Measurements from ENCODE around the gene CEP120.
"Not testable (repeated sequence)": the region's sequence is repeated elsewhere in the genome, so short reads cannot be mapped to it uniquely, and the experiment has no call there.

The CEP120 gene

DNA sequence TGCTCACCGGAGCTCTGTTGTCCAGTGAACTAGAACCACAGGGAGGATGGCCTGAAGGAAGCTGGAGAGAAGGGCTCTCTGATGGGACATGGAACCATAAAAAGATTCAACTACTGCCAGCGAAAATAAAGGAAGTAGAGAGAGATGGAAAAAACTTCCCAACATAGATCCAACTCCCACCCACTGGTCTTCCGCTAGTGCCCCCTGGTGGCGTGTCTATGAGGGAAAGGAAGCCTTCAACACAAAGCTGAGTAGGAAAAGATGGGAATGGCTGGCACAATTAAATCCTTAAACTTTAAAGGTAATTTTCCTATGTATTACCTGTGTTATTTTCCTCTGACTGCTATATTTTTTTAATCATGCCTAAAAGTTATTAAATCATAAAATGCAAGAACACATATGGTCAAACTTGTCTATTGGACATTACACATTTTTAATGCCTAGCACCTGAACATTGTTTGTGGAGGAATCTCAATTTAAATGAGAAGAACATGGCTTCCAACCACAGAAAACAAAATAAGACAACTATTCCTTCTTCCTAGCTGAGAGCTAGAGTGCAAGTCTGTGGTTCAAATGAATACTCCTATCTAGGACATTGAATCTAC, 51.5 kb downstream of the CEP120 start:
- no peak for DNase-seq

DNA sequence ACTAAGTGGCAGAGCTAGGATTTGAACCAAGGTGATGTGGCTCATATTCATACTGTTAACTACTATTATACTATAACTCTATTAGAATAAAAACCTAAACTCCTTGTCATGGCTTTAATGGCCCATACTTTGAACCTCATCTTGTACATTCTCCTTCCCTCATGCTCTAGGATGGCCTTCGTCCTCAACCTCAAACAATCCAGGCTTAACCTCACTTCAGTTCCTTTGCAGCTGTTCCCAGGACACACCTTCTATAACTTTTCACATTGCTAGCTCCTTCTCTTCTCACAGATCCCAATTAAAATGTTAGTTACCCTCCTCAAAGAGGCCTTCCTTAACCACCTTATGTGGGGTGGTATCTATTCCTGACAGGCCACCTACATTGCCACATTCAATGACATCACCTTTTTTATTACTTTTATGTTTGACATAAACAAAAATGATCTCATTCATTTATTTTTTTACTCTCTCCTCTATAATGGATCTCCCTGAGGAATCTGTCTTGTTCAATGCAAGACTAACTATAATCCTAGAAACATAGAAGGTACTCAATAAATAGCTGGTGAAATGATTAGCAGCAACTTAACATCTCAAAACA, 53.7 kb downstream of the CEP120 start:
- no peak for DNase-seq

DNA sequence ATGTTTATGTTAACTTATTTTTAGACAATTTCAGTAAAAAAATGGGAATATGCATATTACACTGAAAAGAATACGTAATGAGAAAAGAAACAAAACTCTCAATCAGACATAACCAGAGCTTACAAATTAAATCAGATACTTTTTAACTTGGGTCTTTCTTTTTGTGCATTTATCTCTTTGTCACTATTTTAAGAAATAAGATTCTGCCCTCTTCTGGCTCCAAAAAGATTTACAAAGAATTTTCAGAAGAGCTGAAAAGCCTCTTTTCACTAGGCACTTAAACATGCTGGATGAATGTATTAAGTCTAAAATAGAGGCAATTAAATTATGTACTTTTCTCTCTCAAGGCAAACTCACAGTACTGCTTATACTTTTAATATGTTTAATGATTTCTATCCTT, 55.5 kb downstream of the CEP120 start:
- DNase-seq = no peak

GRCh38 chr5:123365156-123365555, 58.0 kb downstream of the CEP120 start:
- no peak for DNase-seq

DNA sequence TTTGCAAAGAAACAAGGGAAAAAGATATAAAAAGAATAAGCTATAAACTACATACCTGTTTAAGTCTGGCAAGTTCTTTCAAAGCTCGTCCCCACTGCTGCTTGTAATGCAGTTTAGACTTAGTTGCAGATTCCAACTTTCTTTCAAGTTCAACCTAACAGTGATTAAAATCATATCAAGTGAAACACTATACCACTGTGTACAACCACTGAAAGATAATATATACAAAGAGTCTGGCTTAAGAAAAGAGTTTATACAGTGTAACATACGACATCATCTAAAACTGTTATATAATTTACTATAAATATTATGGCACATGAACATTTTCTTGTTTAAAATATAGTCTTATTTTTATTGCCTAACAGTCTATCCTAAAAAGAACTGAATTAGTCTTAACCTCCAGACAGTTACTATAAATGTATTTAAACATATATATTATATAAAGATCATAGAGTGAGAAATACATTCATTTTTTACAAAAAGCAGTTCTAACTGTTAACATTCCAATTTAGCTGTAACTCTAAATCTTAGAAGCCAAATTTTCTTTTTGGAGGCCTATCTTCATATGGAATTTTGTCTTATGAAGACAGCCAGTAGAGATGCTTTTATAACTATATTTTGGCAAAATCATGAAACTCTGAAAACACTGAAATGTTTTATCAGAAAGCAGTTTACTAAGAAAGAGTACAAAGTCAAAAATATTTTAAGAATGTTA, 58.6 kb downstream of the CEP120 start:
- DNase-seq = no peak

GRCh38 chr5:123360910-123361309, 62.3 kb downstream of the CEP120 start:
- DNase-seq = no peak

- DNase-seq = no peak
Observed at GRCh38 chr5:123360201-123360571, 63.0 kb downstream of the CEP120 start.

DNA sequence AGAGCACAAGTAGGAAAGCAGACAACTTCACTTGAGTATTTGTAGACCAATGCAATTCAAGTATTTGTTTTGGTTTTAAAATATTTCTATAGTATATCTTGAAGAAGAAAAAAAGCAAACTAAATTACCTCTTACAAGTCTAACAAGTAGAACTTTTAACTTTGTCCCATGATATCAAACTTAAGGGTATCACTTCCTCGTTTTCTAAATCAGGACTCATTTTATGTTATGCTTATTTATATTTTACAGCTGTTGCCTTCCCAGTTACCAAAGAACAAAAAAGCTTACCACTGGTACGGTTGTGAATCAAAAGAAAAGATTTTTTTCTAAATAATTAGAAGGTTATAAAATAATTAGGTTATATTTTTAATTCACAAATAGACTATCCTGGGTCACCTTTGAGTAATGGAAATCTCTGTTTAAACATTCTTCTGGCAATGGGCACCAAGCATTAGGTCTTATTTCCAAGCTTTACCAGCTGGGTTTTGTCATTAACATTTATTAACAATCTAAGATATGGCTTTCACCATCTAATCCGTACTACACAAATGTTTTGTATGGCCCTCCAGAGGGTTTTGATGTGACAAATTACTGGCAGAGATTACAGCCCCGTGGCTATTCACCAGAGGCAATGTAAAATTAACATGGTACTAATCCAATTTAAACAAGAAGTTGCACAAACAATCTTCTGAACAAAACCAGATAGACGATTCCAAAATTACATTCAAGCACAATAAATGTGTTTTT, 63.6 kb downstream of the CEP120 start:
- DNase-seq = no peak

DNA sequence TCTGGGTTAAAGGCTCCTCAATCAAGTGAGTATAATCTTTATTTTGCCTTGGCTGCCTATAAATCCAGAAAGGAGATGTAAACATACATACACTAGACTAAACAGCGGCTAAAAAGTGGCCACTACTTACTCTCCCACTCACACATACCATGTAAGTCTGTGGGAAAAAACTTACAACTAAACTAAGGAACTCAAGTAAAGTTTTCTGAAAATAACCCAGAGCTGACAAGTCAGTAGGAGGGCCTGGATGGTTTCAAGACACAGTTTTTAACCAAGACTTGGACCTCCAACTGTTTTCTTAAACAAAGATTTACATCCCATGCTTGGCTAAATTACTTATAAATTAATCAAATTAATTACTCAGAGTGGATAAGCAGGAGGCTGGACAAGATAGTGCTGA, 64.5 kb downstream of the CEP120 start:
- no peak for DNase-seq

DNA sequence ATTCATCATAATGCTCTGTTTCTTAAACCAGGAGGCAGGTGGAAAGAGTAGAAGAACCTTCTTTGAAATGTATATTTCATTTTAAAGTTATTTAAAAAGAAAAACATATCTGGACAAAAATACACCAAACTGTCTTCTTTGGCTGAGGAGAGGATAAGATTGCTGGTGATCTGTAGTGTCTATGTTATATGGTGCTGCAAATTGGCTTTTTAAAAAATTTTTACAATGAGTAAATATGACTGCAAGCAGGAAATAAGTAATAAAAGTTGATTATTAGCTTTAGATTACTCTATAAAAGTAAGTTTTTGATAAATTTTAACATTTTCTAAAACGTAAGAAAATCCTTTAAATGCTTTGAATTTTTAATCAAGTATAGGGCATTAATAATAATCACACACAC, 64.9 kb downstream of the CEP120 start:
- DNase-seq = no peak

DNA sequence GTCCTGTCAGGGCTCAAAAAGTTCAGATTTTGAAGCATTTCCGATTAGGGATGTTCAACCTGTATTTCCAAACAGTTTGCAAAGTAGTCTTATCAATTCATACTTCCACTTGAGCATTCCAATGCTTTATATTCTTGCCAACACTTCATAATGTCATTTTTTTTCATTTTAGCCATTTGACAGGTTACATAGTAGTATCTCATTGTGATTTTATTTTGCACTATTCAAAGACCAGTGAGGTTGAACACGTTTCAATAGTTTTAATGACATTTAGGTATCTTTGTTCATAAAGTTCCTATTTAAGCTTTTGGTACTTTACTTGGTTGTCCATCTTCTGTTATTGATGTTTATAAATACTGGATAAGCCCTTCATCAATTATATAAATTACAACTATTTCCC, 71.4 kb downstream of the CEP120 start:
- DNase-seq = no peak

DNA sequence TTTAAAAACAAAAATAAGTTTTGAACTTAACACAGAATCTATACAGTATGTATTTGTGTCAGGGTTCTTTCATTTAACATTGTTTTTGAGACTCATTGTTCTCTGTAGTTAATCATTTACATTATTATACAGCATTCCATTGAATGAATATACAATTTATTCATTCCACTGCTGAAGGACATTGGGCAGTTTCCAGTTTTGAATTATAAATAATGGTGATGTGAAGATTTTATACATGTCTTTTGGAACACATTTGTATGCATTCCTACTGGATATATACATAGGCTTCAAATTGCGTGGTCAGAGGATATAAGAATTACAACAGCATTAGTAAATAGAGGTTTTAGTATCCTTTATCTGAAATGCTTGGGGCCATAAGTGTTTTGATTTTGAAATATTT, 72.0 kb downstream of the CEP120 start:
- no peak for DNase-seq

DNA sequence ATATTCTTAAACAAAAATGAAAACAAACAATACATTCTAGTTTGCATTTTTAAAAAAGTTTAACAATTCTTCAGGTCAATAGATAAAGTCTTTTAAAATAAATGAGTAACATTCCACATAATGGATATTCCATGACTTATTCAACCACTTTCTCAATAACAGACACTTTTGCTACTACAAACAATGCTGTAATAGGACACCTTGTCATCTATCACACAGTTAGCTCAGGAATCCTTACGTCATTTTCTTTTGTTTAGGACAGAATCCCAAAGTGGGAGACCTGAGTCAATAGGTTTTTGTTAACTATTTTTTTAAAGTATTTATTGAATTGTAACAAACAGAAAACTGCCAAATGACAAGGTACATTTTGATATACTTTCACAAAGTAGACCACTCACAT, 72.5 kb downstream of the CEP120 start:
- no peak for DNase-seq

- DNase-seq = peak; percentile 36
Observed at GRCh38 chr5:123344816-123345426, 78.3 kb downstream of the CEP120 start.

GRCh38 chr5:123340928-123341327, 82.3 kb downstream of the CEP120 start:
- no peak for DNase-seq

DNA sequence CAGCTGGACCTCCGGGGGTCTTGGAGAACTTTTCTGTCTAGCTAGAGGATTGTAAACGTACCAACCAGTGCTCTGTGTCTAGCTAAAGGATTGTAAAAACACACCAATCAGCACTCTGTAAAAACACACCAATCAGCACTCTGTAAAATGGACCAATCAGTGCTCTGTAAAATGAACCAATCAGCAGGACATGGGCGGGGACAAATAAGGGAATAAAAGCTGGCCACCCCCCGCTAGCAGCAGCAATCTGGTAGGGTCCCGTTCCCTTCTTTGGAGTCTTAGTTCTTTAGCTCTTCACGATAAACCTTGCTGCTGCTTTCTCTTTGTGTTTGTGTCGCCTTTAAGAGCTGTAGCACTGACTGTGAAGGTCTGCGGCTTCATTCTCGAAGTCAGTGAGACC, 114.8 kb downstream of the CEP120 start:
- DNase-seq = not testable (repeated sequence)

- DNase-seq = no peak
Observed at GRCh38 chr5:123305751-123306150, 117.5 kb downstream of the CEP120 start.

GRCh38 chr5:123304777-123305316, 118.4 kb downstream of the CEP120 start:
- no peak for DNase-seq

GRCh38 chr5:123303802-123304201, 119.4 kb downstream of the CEP120 start:
- DNase-seq = no peak

DNA sequence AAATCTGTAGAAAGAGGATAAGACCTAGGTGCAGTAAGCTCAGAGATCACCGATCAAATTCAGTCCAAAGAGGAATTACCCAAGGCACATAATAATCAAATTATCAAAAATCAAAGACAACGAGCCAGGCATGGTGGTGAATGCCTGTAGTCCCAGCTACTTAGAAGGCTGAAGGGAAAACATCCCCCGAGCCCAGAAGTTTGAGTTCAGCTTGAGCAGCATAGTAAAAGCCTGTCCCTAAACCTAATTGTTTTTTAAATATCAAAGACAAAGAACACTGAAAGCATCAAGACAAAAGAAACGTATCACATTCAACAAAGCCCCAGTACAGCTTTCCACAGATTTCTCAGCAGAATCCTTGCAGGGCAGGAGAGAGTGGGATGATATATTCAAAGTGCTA, 122.9 kb downstream of the CEP120 start:
- no peak for DNase-seq

- DNase-seq = no peak
Observed at GRCh38 chr5:123299136-123299535, 124.1 kb downstream of the CEP120 start.

DNA sequence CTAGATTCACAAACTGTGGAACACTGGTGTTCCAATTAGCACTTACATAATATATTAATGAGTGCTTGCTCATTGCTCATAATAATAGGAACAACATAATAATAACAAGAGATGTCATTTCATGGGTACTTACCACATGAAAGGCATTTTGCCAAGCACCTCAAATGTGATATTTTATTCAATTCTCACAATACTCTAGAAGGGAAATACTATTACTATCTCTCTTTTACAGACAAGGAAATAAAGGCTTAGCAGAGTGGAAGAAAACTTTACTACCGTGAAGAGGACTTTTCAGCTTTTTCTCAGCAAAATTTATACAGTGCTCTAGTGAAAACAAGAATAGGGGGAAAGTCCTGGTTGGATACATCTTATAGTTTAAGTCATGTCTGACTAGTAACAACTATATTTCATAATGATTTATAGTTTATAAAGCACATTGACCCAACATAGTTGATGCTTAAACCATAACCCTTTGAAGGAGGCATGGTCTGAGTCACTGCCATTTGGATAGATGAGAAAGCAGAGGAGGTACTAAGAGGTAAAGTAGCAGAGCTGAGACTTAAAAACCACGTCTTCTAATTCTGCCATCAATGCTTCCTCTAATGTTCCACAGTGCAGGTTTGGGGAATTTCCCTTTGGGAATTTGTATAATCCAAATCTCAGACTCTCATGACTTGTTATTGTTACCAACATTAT, 124.7 kb downstream of the CEP120 start:
- no peak for DNase-seq
